Astrocyte of the cerebellum (primary cell): ENCODE data around the gene RTN4R.

Experiments used
- DNase-seq: peaks from one replicate; pipeline ENCODE4 v3.0.0-alpha.2; 2011; ENCODE audit warnings: low read depth
- H3K4me3 ChIP-seq: 2 replicates; pipeline ENCODE4 v1.5.1; 2011; ENCODE audit warnings: mild to moderate bottlenecking, low read depth, low read length, moderate library complexity
- CTCF ChIP-seq: IDR thresholded peaks from 2 replicates; pipeline ENCODE4 v1.5.1; 2012; ENCODE audit warnings: low read length, low read depth, moderate library complexity, mild to moderate bottlenecking; ENCODE audit errors: missing control alignments
- in situ Hi-C: cut with HindIII; loops from 2 replicates; pipeline ENCODE4 v1.10.0; 2017; ENCODE audit warnings: low sequenced_read_pairs

RTN4R gene

DNA sequence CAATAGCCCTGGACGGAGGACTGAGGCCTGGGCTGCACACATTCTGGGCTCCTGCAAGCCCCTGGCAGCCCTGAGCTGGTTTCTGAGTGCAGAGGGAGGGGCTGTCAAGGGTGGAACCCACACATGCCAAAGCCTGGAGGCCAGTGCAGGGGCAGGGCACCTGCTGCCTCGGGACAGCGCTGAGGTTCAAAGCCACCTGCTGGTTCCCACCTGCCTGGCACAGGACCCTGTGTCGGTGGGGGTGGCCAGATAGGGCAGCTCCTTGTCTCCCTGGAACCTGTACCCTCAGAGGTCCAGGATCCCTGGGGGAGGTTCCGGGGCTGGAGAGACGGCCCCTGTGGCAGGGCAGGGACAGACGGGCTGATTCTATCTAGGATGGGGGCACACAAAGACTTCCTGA, 40.8 kb downstream of the RTN4R start:
- in situ Hi-C loops, result no loop called here
- no peak overlapping the region for H3K4me3 ChIP-seq
- DNase-seq, result no peak
- no peak for TF ChIP-seq CTCF

- TF ChIP-seq CTCF, result no peak
- no peak overlapping the region for H3K4me3 ChIP-seq
- in situ Hi-C loops, result no loop called here
- no peak for DNase-seq
Observed at GRCh38 chr22:20226760-20227350, 41.3 kb downstream of the RTN4R start.

GRCh38 chr22:20226077-20226716, 41.9 kb downstream of the RTN4R start:
- no peak overlapping the region for H3K4me3 ChIP-seq
- no peak for DNase-seq
- TF ChIP-seq CTCF, result no peak
- in situ Hi-C loops, result no loop called here

GRCh38 chr22:20225693-20225966, 42.5 kb downstream of the RTN4R start:
- in situ Hi-C loops, result no loop called here
- H3K4me3 ChIP-seq, result no peak overlapping the region
- DNase-seq, result no peak
- no peak for TF ChIP-seq CTCF

GRCh38 chr22:20224917-20225692, 43.0 kb downstream of the RTN4R start:
- H3K4me3 ChIP-seq, result no peak overlapping the region
- in situ Hi-C loops, result no loop called here
- no peak for DNase-seq
- no peak for TF ChIP-seq CTCF

- in situ Hi-C loops, result no loop called here
- no peak for TF ChIP-seq CTCF
- no peak overlapping the region for H3K4me3 ChIP-seq
- DNase-seq, result no peak
Observed at GRCh38 chr22:20224256-20224626, 43.9 kb downstream of the RTN4R start.
